Stimulated activated CD8-positive, alpha-beta memory T cell treated with anti-CD3 and anti-CD28 coated beads, Interleukin-4, amount 100 ng/mL, for 48 hours (primary cell): ENCODE measurements around the gene STX1A.

Experiments
- DNase-seq: peaks from one replicate; pipeline ENCODE4 v3.0.0-alpha.2; 2020

STX1A gene

GRCh38 chr7:73706126-73707044, 13.1 kb downstream of the STX1A start:
- peak; percentile 62 for DNase-seq

DNA sequence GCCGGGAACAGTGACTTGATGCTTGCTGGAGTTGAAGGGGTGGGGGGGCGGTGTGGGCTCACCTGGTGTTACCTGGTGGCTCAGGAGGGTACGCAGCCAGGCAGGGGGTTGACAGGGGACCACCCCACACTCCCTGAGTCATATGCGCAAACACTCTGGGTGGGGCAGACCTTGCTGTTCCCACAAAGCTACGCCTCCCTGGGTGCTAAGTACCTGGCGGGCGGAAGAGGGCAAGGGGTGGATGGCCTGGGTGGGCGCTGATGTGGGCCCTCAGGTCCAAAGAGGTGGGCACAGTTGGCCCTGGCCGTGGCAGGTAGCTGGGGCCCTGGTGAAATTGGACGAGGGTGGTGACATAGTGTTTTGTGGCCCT, 13.9 kb downstream of the STX1A start:
- DNase-seq: no peak

GRCh38 chr7:73704640-73705550, 14.6 kb downstream of the STX1A start:
- DNase-seq: no peak

DNA sequence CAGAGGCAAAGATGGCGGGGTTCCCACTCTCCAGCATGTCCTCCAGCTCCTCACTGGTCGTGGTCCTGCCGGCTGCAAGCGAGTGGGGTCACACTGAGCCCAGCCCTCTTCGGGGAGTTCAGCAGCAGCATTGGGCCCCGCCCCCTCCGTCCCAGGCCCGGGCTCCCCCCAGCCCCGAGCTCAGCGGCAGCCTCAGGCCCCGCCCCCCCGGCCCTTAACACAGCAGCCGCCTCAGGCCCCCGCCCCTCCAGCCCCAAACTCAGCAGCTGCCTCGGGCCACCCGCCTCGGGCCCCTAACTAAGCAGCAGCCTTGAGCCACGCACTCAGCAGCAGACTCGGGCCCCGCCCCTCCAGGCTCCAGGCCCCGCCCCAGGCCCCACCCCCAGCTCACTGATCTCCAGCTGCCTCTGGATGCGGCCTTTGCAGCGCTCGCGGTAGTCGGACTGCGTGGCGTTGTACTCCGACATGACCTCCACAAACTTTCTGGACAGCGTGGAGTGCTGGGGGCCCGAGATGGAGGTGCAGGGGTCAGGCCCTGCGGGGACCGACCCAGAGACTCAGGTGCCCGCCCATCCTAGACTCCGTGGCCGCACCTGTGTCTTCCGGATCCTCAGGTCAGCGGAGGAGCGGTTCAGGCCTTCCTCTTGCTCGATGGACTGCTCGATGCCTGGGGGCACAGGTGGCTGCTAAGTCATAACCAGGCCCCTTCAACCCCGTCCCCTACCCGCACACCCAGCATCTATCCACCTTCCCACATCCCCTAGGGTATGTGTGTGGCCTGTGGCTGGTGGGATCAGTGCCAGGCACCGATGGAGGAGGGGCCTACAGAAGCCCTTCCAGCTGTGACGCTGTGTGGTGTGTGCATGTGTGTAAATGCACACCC, 15.5 kb downstream of the STX1A start:
- DNase-seq: peak; percentile 61

DNA sequence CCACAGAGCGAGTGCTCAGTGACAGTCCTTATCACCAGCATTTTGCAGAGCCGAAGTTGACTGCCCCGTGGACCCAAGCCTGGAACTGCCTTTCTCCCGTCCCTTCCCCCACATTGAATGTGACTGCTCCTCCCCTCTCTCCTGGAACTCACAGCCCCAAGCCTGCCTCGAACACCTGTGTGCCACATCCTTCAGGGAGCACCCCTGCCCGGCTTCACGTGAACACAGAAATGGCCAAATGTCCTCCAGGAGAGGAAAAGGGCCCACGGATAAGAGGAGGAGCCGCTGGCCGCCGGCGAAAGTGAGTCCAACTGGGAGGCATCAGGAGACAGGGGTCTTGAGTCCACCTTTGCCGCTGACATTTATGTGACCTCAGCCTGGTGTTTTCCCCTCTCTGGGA, 16.2 kb downstream of the STX1A start:
- no peak for DNase-seq

- no peak for DNase-seq
Observed at GRCh38 chr7:73702665-73703064, 16.8 kb downstream of the STX1A start.

- DNase-seq: no peak
Observed at GRCh38 chr7:73702226-73702625, 17.2 kb downstream of the STX1A start.

DNA sequence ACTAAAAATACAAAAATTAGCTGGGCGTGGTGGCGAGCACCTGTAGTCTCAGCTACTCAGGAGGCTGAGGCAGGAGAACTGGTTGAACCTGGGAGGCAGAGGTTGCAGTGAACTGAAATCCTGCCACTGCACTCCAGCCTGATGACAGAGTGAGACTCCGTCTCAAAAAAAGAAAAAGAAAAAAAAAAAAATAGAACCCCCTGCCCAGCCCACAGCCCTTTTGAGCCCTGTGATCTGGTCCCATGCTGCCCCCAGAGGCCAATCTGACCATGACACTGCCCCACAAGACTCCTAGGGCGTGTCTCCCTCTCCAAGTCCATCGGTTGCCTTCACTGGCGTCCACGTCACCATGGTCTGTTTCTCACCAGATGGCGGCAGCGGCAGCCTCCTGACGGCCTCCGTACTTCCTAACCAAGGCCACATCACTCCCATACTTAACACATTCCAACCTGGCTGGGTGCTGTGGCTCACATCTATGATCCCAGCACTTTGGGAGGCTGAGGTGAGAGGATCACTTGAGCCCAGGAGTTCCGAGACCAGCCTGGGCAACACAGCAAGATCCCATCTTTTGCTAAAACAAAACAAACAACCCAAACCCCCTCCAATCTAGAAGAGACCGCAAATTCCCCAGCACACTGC, 18.0 kb downstream of the STX1A start:
- DNase-seq: peak; percentile 56

GRCh38 chr7:73700581-73701134, 18.8 kb downstream of the STX1A start:
- no peak for DNase-seq

DNA sequence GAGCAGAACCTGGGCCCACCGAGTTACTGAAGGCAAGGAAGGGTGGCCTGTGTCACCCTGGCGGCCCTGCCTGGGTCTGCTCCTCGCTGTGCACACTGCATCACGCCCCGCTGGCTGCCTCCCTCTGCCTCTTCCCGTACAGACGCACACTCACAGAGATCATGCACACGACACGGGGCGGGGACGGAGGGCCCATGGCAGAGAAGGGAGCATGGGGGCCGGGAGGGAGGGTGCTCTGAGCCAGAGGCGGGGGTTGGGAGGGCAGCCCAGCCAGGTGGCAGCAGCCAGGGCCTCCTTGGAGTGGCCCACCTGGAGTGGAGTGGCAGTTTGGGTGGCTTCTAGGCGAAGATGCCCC, 19.4 kb downstream of the STX1A start:
- no peak for DNase-seq

DNA sequence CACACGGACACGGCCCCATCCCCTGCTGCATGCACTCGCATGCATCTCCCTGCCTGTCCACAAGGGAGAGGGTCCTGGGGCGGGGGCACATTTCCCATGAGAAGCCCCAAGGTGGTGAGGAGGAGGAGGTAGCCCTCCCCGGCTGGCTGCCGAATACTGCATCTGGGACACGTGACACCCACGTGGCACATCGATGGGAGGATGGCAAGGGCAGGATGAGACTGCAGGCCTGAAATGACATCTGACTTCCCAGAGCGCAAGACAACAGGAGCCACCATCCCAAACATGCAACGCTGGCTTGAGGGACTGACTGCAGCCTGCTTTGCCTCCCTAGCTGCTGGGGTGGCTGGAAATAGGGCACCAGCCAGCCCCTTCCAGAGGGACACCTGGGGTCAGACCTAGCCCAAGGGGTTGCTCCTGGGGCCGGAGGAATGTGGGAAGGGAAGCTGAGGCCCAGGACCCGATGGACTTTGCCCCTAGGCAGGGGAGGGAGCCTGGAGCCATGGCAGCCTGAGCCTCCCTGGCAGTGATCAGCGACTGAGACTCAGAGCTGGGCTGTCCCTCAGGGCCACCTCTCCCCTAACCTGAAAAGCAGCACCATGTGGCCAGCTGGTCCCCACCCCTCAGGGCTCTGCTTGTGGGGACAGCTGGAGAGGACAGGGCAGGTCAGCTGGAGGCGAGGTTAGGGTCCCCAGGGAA, 19.9 kb downstream of the STX1A start:
- DNase-seq: no peak

DNA sequence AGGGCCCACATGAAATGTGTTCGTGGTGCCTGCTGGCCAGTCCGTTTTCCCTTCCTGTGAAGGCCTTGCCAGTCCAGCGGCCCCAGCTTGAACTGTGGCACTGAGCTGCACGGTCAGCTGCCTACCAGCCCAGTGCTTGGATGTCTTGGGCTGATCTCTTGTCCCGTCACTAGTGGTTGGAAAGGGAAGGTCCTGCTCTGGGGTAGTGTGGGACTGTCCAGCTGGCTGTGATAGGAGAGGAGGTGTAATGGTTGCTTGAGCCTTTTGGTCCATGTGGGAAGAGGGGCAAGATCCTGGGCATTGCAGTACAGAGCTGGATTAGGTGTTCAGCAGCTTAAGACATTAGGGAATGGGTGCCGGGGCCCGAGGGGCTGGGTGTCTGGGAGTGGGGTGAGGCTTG, 21.1 kb downstream of the STX1A start:
- DNase-seq: no peak

DNA sequence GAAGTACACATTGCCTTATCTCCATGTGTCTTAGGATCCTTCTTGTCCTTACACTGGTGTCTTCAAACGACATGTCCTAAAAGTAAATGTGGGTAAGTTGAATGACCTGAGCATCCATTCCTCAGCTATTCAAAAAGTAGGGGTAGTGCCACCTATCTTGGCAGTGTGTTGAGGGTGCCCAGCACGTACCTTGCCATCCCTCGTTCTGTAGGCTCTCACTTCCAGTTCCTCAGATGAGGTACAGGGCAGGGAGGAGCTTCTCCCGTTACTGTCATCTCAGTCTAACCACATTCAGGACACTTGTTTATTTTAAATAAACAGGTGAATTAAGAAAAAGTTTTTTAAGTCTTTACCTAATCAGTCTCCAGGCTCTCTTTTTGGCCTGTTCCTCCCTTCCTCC, 23.1 kb downstream of the STX1A start:
- DNase-seq: no peak

- DNase-seq: no peak
Observed at GRCh38 chr7:73690646-73691045, 28.8 kb downstream of the STX1A start.

DNA sequence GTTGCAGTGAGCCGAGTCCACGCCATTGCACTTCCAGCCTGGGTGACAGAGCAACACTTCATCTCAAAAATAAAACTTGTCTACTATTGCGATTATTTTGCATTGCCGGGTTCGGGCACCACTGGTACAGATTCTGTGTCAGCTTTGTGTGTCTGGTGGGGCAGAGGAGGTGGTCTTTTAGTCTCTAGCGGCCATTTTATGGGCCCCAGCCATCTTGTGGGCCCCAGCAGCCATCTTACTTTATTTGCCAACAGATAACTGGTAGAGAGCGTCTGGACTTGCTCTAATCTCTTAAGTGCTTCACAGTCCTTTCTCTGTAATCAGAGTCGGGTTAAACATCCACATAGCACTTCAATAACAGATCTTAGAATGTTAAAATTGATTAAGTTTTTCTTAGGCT, 31.2 kb downstream of the STX1A start:
- DNase-seq: no peak

- DNase-seq: no peak
Observed at GRCh38 chr7:73685311-73685710, 34.2 kb downstream of the STX1A start.

GRCh38 chr7:73683788-73684693, 35.4 kb downstream of the STX1A start:
- DNase-seq: no peak

GRCh38 chr7:73683056-73683787, 36.2 kb downstream of the STX1A start, which contains the start of the genes BUD23 and DNAJC30:
TSS of gene BUD23 (plus strand) at chr7:73683597. CDS start at chr7:73683626, 29 bp downstream.
TSS of gene DNAJC30 (minus strand) at chr7:73683453. CDS start at chr7:73683423, 30 bp downstream.
- DNase-seq: peak; percentile 97

- DNase-seq: peak; percentile 43
Observed at GRCh38 chr7:73682745-73683055, 36.8 kb downstream of the STX1A start.

- no peak for DNase-seq
Observed at GRCh38 chr7:73681031-73681430, 38.4 kb downstream of the STX1A start.
